Colon (tissue), 2 donors: Measurements from ENCODE around the gene CFAP20DC.
A peak's percentile ranks its signal among the peaks of the same experiment; 100 is the strongest.
"Not testable (repeated sequence)": the region's sequence is repeated elsewhere in the genome, so short reads cannot be mapped to it uniquely, and the experiment has no call there.

Experiments used
- FAIRE-seq: peaks from 2 replicates; lab custom pipeline; 2012; peaks lifted over from hg19 to GRCh38; lab: Jason Lieb, UNC
- donor health status: control.
- donor health status: control.

Gene CFAP20DC

DNA sequence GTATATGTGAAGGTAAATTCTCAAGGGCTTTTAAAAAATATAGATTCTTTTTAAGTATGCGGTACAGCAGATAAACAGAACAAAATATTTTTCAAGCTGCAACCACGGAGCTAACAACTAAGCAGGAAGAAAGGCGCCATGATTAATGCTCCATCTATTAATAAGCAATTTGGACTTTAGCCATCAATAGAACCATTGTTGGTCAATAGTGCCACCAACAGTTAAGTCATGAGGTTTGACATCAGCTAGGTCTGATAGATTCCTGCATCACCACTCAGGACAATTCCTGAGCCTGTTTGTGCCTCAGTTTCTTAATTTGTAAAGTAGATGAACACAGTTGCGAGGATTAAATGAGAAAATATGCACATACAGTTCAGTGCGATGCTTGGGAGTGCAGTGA, 318.2 kb downstream of the CFAP20DC start:
- no peak for FAIRE-seq

- FAIRE-seq, result no peak
These were observed 321.1 kb downstream of the CFAP20DC start for GRCh38 chr3:58728723-58729122.

- no peak for FAIRE-seq
These were observed 324.4 kb downstream of the CFAP20DC start for GRCh38 chr3:58725326-58725853.

GRCh38 chr3:58724336-58724735, 325.5 kb downstream of the CFAP20DC start:
- FAIRE-seq, result no peak

DNA sequence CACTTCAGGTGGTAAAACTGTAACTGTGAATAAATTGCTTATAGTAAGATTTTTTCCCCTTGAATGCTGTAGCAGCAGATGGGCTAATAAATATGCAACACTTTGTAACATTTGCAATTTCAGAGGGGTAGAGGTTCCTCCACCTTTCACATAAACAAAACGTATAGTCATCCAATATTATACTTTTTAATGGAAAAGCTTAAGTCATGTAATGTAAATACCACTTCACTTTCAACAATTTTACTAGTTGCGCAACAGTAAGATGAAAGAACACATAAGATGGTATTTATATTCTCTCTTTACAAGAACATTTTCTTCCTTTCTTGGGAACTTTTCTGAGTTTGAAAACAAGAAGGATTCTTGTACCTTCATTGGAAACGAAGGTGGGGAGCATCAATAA, 326.7 kb downstream of the CFAP20DC start:
- FAIRE-seq, result no peak

- FAIRE-seq, result no peak
These were observed 327.3 kb downstream of the CFAP20DC start for GRCh38 chr3:58722561-58722960.

- FAIRE-seq, result peak; percentile 38
These were observed 329.3 kb downstream of the CFAP20DC start for GRCh38 chr3:58720526-58720925.

DNA sequence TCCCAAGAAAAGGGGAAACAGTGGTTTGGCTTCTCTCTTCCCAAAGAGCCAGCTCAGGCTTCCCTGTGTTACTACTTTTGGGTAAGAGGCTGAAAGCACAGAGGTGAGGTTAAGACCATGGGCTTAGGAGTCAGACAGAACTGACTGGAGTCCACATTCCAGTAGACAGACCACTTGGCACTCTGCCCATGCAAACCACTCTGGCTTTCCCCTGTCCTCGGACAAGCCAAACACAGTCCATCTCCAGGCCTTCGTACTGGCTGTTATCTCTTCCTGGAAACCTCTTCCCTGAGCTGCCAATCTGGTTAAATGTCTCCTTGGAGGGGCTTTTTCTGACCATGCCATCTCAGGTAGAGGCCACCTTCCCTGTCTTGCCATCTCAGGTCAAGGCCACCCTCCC, 330.1 kb downstream of the CFAP20DC start:
- FAIRE-seq, result no peak

GRCh38 chr3:58713715-58714401, 336.0 kb downstream of the CFAP20DC start:
- FAIRE-seq, result no peak

- FAIRE-seq, result no peak
These were observed 338.0 kb downstream of the CFAP20DC start for GRCh38 chr3:58711871-58712270.

- not testable (repeated sequence) for FAIRE-seq
These were observed 340.8 kb downstream of the CFAP20DC start for GRCh38 chr3:58708983-58709382.

DNA sequence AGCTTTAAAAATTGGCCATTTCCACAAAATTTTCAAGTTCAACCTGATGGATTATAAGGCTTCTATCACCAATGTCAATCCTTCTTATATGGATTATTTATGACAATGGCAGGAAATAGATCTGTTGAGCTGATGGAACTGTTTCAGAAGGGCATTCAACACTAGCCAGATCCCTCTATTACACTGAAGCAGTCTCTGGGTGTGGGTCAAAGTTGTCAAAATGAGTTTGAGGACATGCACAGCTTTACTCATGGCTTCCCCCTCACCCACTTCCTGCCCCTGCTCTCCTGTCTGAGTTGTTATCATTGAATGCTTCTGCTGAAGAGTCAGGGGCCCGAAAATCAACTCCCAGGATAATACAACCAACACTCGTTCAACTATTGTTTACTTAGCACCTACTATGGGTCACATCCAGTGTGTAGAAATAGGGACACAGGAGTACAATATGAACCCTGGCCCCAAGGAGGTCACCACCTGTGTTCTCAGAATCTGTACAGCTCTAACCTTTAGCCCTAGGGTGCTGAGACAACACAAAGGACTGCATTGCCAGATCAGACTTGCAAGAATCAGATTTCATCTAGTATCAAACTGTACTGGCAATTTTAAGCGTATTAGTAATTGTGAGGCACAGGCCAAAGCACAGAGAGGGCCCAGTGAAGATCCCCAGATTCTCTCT, 341.6 kb downstream of the CFAP20DC start:
- FAIRE-seq, result no peak

DNA sequence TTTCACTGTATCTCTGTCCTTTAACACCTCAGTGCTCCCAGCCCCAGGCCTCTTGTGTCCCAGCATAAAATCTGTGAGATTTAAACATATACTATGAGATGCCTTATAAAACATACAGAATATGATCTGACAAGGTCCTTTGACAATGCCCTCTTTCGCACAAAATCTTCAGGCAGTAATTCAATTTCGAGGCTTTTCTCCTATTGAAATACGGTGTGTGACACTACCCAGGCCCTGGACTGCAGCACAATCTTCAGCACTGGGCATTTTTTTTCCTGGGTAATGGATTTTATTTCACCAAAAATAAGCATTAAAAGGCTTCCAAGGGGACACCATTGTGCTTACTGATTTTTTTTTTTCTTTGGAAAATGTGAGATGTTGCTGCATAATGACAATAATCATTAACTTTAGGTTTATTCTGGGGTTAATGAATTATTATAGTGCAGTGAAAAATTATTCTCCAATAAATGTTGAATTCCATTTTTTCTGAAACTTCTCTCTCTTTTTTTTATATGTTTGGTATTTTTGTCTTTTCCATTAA, 342.4 kb downstream of the CFAP20DC start:
- FAIRE-seq, result no peak

GRCh38 chr3:58706395-58707167, 343.2 kb downstream of the CFAP20DC start:
- no peak for FAIRE-seq

DNA sequence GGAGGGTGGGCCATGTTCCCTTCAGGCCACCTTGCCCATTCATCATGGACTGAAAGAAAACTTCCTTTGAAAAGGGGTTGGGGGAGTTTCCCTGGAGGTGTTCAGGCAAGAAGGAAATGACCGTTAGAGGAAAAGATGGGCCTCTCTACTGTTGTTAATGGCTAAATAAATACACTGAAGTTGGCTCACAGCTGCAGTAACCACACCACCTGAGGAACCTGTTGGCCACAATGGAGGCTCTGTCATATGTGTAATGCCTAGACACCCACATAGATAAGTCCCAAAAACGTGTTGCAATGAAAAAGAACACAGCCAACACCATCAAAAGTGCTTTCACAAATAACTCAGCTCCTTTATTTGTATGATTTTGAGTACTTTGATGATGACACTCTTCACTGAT, 345.1 kb downstream of the CFAP20DC start:
- no peak for FAIRE-seq

DNA sequence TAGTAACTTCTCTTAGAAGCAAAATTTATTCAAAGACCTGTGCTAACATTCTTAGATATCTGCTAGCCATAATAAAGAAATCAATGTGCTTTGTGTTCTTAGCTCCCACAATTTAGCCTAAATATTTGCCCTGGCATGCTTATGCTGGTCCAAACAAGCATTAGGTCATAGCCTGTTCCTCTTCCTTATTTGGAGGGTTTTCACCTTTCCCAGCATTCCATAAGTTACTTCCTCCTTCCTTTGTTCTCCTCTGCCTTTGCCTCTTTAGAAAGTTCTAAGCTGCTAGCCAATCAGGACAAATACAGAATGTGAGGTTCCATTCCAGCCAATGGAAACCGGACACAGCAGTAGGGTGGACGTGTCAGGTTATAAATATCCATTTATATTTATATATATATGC, 345.5 kb downstream of the CFAP20DC start:
- not testable (repeated sequence) for FAIRE-seq

DNA sequence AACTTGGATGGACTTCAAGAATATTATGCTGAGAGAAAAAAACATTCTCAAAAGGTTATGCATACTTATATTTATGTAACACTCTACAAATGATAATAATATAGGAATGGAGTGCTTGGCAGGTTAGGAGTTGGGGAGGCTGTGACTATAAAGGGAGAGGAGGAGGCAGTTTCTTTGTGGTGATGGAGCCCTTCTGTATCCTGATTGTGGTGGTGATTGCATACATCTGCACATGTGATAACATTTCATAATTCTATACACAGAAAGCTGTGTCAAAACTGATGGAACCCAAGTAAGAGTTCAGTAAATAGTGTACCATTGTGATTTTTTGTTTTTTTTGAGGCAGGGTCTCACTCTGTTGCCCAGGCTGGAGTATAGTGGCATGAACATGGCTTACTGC, 351.6 kb downstream of the CFAP20DC start:
- no peak for FAIRE-seq

DNA sequence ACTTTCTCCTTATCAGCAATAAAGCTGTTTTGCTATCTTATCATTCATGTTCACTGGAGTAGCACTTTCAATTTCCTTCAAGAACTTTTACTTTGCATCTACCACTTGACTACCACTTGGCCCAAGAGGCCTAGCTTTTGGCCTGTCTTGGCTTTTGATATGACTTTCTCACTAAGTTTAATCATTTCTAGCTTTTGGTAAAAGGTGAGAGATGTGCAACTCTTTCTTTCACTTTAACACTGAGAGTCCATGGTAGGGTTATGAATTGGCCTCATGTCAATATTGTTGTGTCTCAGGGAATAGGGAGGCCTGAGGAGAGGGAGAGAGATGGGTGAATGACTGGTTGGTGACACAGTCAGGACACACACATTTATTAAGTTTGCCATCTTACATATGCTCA, 352.3 kb downstream of the CFAP20DC start:
- FAIRE-seq, result no peak

DNA sequence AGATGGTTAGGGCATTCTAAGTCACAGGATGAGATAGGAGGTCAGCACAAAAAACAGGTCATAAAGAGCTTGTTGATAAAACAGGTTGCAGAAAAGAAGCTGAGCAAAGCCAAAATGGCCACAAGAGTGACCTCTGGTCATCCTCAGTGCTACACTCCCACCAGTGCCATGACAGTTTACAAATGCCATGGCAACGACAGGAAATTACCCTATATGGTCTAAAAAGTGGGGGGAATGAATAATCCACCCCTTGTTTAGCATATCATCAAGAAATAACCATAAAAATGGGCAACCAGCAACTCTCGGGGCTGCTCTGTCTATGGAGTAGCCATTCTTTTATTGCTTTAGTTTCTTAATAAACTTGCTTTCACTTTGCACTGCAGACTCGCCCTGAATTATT, 353.0 kb downstream of the CFAP20DC start:
- not testable (repeated sequence) for FAIRE-seq

DNA sequence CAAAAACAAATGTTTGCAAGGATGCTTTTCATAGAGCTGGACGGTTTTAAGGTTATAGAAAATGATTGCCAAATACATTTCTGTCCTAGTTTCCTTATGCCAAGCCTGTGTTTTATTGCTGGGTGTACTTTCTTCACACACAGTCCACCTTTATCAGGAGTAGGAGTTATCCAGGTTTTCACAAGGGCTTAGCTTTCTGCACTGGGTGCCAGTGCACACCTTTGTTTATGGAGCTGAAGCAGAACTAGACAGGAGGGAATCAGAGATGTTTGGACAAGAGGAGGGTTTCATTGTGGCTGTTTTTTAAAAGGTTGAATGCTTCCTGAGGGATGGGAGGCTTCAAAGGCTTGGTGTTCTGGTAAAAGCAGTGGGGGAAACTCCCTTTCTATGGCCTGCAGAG, 353.7 kb downstream of the CFAP20DC start:
- peak; percentile 53 for FAIRE-seq

GRCh38 chr3:58695284-58695683, 354.5 kb downstream of the CFAP20DC start:
- FAIRE-seq, result not testable (repeated sequence)
